DND-41 (cell line): ENCODE results near the gene RCAN2.

Experiments used
- ATAC-seq: fragments of 200-7000 bp; cut with Tn5 transposase; 3 replicates; pipeline ENCODE4 v1.9.1; 2021; ENCODE audit warnings: low read depth; ENCODE audit not compliant: insufficient read depth
- DNase-seq: peaks from one replicate; pipeline ENCODE4 v3.0.0-alpha.2; 2020
- H2AFZ ChIP-seq: 2 replicates; pipeline ENCODE4 v1.6.0; 2012; ENCODE audit warnings: low read depth, low read length
- H3K27ac ChIP-seq: 2 replicates; pipeline ENCODE4 v1.5.1; 2012; ENCODE audit warnings: low read length, inconsistent platforms
- H3K27me3 ChIP-seq: fragments of 200-600 bp; sonication (generic); 2 replicates; pipeline ENCODE4 v1.6.0; 2012; ENCODE audit warnings: low read length, mild to moderate bottlenecking, inconsistent platforms; ENCODE audit not compliant: insufficient read depth, poor library complexity
- H3K36me3 ChIP-seq: 2 replicates; pipeline ENCODE4 v1.5.1; 2012; ENCODE audit warnings: low read length, inconsistent platforms; ENCODE audit not compliant: insufficient read depth
- H3K4me1 ChIP-seq: 2 replicates; pipeline ENCODE4 v1.5.1; 2012; ENCODE audit warnings: mild to moderate bottlenecking, low read length; ENCODE audit not compliant: insufficient read depth
- H3K4me2 ChIP-seq: 2 replicates; pipeline ENCODE4 v1.6.0; 2012; ENCODE audit warnings: mild to moderate bottlenecking, moderate library complexity, low read length, inconsistent platforms; ENCODE audit not compliant: insufficient read depth
- H3K4me3 ChIP-seq, 2 experiments: fragments of 200-600 bp in 1 of 2; shearing (Covaris generic) in 1 of 2; 2 replicates each; pipeline ENCODE4 v1.5.1; 2012 to 2016; ENCODE audit warnings: inconsistent platforms in 2 of 2, low read length in 2 of 2, mild to moderate bottlenecking in 2 of 2, low read depth in 1 of 2, moderate library complexity in 1 of 2
- H3K79me2 ChIP-seq: 2 replicates; pipeline ENCODE4 v1.6.0; 2012; ENCODE audit warnings: low read length, inconsistent platforms; ENCODE audit not compliant: insufficient read depth
- H3K9ac ChIP-seq: 2 replicates; pipeline ENCODE4 v1.6.0; 2012; ENCODE audit warnings: low read depth, mild to moderate bottlenecking, inconsistent platforms, low read length, moderate library complexity
- H3K9me3 ChIP-seq: 2 replicates; pipeline ENCODE4 v1.5.1; 2012; ENCODE audit warnings: low read length, moderate library complexity, mild to moderate bottlenecking, inconsistent platforms; ENCODE audit not compliant: insufficient read depth, severe bottlenecking
- H4K20me1 ChIP-seq: 2 replicates; pipeline ENCODE4 v1.6.0; 2012; ENCODE audit warnings: low read length; ENCODE audit not compliant: insufficient read depth
- EZH2 ChIP-seq: IDR thresholded peaks from 3 replicates; pipeline ENCODE4 v1.6.1; 2012; ENCODE audit warnings: borderline replicate concordance, low read depth, mild to moderate bottlenecking, moderate library complexity, low read length, inconsistent platforms; ENCODE audit not compliant: severe bottlenecking
- TF ChIP-seq, protein P1 (sequence below): IDR thresholded peaks from 2 replicates; pipeline ENCODE4 v1.5.1; 2012; ENCODE audit warnings: borderline replicate concordance, low read length, moderate library complexity, mild to moderate bottlenecking; ENCODE audit not compliant: poor library complexity, severe bottlenecking; ENCODE audit errors: extremely low read depth

RCAN2 gene

DNA sequence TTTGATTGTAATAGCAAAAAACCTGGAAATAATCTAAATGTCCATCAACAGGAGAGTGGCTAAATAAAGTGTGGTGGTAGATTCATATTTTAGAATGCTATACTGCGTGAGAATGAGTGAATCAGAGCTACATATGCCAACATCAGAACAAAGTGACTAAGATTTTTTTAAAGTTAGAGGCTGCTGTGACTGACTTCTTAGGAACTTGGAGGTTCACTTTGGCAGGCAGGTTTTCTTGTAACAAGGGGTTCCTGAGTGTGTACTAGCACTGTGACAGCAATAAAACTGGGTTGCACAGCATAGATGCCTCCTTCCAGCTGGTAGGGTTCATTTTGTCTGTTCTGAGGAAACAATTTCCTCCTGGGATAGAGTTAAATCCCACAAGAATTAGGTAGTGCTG lies 245.2 kb downstream of the RCAN2 start:
- peaks cover 2% of the 10 kb centered on the region for H3K27me3 ChIP-seq
- H3K79me2 ChIP-seq: no peaks in the 10 kb centered on the region
- H4K20me1 ChIP-seq: no peaks in the 10 kb centered on the region
- TF ChIP-seq, protein P1, sequence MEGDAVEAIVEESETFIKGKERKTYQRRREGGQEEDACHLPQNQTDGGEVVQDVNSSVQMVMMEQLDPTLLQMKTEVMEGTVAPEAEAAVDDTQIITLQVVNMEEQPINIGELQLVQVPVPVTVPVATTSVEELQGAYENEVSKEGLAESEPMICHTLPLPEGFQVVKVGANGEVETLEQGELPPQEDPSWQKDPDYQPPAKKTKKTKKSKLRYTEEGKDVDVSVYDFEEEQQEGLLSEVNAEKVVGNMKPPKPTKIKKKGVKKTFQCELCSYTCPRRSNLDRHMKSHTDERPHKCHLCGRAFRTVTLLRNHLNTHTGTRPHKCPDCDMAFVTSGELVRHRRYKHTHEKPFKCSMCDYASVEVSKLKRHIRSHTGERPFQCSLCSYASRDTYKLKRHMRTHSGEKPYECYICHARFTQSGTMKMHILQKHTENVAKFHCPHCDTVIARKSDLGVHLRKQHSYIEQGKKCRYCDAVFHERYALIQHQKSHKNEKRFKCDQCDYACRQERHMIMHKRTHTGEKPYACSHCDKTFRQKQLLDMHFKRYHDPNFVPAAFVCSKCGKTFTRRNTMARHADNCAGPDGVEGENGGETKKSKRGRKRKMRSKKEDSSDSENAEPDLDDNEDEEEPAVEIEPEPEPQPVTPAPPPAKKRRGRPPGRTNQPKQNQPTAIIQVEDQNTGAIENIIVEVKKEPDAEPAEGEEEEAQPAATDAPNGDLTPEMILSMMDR: no peak
- TF ChIP-seq EZH2: no peak
- ATAC-seq: no peak
- H3K4me3 ChIP-seq: no peak overlapping the region
- no peak overlapping the region for H2AFZ ChIP-seq
- no peaks in the 10 kb centered on the region for H3K9me3 ChIP-seq
- H3K27ac ChIP-seq: no peak overlapping the region
- no peak for DNase-seq
- no peaks in the 10 kb centered on the region for H3K36me3 ChIP-seq
- H3K4me2 ChIP-seq: no peak overlapping the region
- H3K4me1 ChIP-seq: no peaks in the 10 kb centered on the region
- H3K9ac ChIP-seq: no peak overlapping the region

DNA sequence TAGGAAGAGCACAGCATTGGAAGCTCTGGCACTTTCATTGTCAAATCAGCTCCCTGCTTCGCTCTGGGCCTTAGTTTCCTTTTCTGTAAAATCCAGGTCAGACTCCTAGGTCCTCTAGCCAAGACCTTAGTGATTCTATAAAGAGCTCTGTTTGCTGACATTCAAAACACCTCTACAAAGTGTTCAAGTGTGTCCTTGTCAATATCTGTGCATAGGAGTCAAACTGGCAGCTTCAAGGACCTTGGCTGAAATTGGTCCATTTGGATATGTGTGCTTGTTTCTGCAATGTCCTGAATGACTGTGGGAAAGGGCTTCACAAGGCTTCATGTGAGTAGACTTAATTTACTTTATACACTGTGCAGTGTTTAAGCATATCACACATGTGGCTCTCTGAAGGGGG lies 246.6 kb downstream of the RCAN2 start:
- H3K36me3 ChIP-seq: no peaks in the 10 kb centered on the region
- H3K4me2 ChIP-seq: no peak overlapping the region
- no peak overlapping the region for H2AFZ ChIP-seq
- TF ChIP-seq EZH2: no peak
- TF ChIP-seq, protein P1: no peak
- H3K4me1 ChIP-seq: no peaks in the 10 kb centered on the region
- no peaks in the 10 kb centered on the region for H3K79me2 ChIP-seq
- peaks cover 5% of the 10 kb centered on the region for H3K27me3 ChIP-seq
- DNase-seq: no peak
- H3K9ac ChIP-seq: no peak overlapping the region
- H3K27ac ChIP-seq: no peak overlapping the region
- H3K9me3 ChIP-seq: no peaks in the 10 kb centered on the region
- no peaks in the 10 kb centered on the region for H4K20me1 ChIP-seq
- H3K4me3 ChIP-seq: no peak overlapping the region
- no peak for ATAC-seq

DNA sequence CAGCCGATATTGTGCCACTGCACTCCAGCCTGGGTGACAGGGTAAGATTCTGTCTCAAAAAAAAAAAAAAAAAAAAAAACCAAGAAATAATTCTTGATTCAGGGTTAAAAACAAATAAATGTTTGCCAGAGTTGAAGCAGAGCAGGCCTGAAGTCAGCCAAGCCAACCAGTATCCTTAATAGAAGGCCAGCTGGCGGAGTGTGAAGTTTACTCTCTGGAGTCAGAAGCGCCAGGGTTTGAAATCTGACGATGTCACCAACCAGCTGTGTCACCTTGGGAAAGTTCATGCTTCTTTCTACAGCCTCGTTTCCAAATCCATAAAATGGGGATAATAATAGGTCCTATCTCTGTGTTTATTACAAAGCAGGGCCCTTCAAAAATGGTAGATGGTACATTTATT lies 247.5 kb downstream of the RCAN2 start:
- Histone ChIP-seq H3K9me3 (no peaks in the 10 kb centered on the region), H2AFZ (no peak overlapping the region), H3K4me2 (no peak overlapping the region), H3K27ac (no peak overlapping the region), H4K20me1 (no peaks in the 10 kb centered on the region), H3K36me3 (no peaks in the 10 kb centered on the region), H3K9ac (no peak overlapping the region), H3K4me3 (no peak overlapping the region), H3K4me1 (no peaks in the 10 kb centered on the region), H3K27me3 (peaks cover 11% of the 10 kb centered on the region), H3K79me2 (no peaks in the 10 kb centered on the region)
- ATAC-seq (no peak), DNase-seq (no peak)
- TF ChIP-seq EZH2: no peak
- TF ChIP-seq, protein P1: no peak

DNA sequence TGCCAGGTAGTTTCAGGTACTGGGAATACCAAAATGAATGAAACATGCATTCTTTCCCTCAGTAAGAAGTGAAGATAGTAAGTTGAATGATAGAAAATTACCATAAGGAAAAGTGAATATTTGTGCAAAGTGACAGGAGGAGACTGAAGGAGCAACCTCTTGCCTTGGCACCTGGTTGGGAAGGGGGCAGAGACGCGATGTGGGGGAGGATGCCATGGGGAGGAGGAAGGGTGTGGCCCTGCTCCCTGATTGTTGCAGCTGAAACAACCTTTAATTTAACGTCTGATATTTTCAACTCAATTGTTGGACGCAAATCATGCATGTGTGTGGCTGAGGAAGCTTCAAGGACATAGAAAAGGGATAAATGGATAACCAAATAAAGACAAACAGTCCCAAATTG lies 248.3 kb downstream of the RCAN2 start:
- no peak for TF ChIP-seq EZH2
- TF ChIP-seq, protein P1: no peak
- H3K27me3 ChIP-seq: peaks cover 17% of the 10 kb centered on the region
- no peaks in the 10 kb centered on the region for H3K36me3 ChIP-seq
- ATAC-seq (no peak), DNase-seq (no peak)
- no peak overlapping the region for H2AFZ ChIP-seq
- H3K27ac ChIP-seq: no peak overlapping the region
- H3K4me1 ChIP-seq: no peaks in the 10 kb centered on the region
- no peaks in the 10 kb centered on the region for H3K9me3 ChIP-seq
- no peaks in the 10 kb centered on the region for H4K20me1 ChIP-seq
- H3K79me2 ChIP-seq: no peaks in the 10 kb centered on the region
- H3K4me2 ChIP-seq: no peak overlapping the region
- no peak overlapping the region for H3K9ac ChIP-seq
- no peak overlapping the region for H3K4me3 ChIP-seq
